T-cell (primary cell): ENCODE results near the gene NEUROG1. TPM values are rescaled to one million over a fixed set of nuclear protein-coding genes. Genes with fewer than 3 reads are reported as not detected.

Source experiments
- ATAC-seq, 4 experiments: fragments of 200-7000 bp in 3 of 4; fragments of 150-1000 bp in 1 of 4; cut with Tn5 transposase; replicated peaks in 1 of 4; 1 replicate in 3 of 4; 2 replicates in 1 of 4; pipeline ENCODE4 v1.10.0; 2021; ENCODE audit warnings: moderate library complexity in 3 of 4, mild to moderate bottlenecking in 2 of 4, moderate number of reproducible peaks in 1 of 4
- CTCF ChIA-PET, 2 donors: fragments of 300-600 bp; sonication (Branson Sonifier 250); formaldehyde crosslinking; loops; one replicate each; lab custom pipeline; 2022; ENCODE audit warnings: antibody characterized with exemption in 2 of 2; lab: Charles Lee
- POLR2A ChIA-PET, 2 donors: fragments of 300-600 bp; sonication (Branson Sonifier 250); formaldehyde crosslinking; loops; one replicate each; lab custom pipeline; 2022; ENCODE audit warnings: antibody characterized with exemption in 2 of 2; lab: Charles Lee
- DNase-seq, 35 experiments: peaks; one replicate each; pipeline versions ENCODE4 v3.0.0 to v3.0.0-alpha.2; 2013 to 2023
- H3K27ac ChIP-seq: one replicate; pipeline ENCODE4 v1.5.1; 2013; ENCODE audit warnings: low read length
- H3K27me3 ChIP-seq, 2 experiments: replicated peaks in 1 of 2; 1 replicate in 1 of 2; 2 replicates in 1 of 2; pipeline versions ENCODE4 v1.6.1 to v1.7.0; 2013; ENCODE audit warnings: low read length in 1 of 2, mixed read lengths in 1 of 2; ENCODE audit not compliant: control insufficient read depth in 2 of 2, insufficient read depth in 2 of 2; ENCODE audit errors: extremely low read depth in 1 of 2
- H3K36me3 ChIP-seq, 2 donors: 1 replicate in 1 of 2; 2 replicates in 1 of 2; pipeline versions ENCODE4 v1.6.1 to v1.7.0; 2013; ENCODE audit warnings: low read length in 1 of 2; ENCODE audit not compliant: control insufficient read depth in 2 of 2, insufficient read depth in 1 of 2; ENCODE audit errors: extremely low read depth in 1 of 2
- H3K4me1 ChIP-seq, 2 experiments: 1 replicate in 1 of 2; 2 replicates in 1 of 2; pipeline versions ENCODE4 v1.6.1 to v1.7.0; 2013; ENCODE audit warnings: low read length in 2 of 2, mixed read lengths in 1 of 2; ENCODE audit not compliant: insufficient read depth in 2 of 2, control insufficient read depth in 1 of 2; ENCODE audit errors: extremely low read depth in 1 of 2
- H3K4me3 ChIP-seq, 2 donors: 1 replicate in 1 of 2; 2 replicates in 1 of 2; pipeline versions ENCODE4 v1.5.1 to v1.7.0; 2013; ENCODE audit warnings: mild to moderate bottlenecking in 2 of 2, low read length in 1 of 2, moderate library complexity in 1 of 2; ENCODE audit not compliant: control insufficient read depth in 1 of 2; ENCODE audit errors: extremely low read depth in 1 of 2
- H3K9me3 ChIP-seq: 2 replicates; pipeline ENCODE4 v1.7.0; 2013
- H3K27ac Mint-ChIP-seq, 2 donors: one replicate each; pipeline ENCODE4 v1.8.0; 2020 to 2021; ENCODE audit warnings: mild to moderate bottlenecking in 2 of 2, mixed read lengths in 2 of 2
- H3K27me3 Mint-ChIP-seq, 2 donors: one replicate each; pipeline ENCODE4 v1.8.0; 2021 to 2022; ENCODE audit warnings: mixed read lengths in 2 of 2
- H3K36me3 Mint-ChIP-seq: one replicate; pipeline ENCODE4 v1.8.0; 2021; ENCODE audit warnings: mixed read lengths
- H3K4me1 Mint-ChIP-seq, 3 donors: one replicate each; pipeline ENCODE4 v1.8.0; 2020 to 2022; ENCODE audit warnings: mixed read lengths in 3 of 3, mild to moderate bottlenecking in 1 of 3
- H3K4me3 Mint-ChIP-seq, 3 donors: one replicate each; pipeline ENCODE4 v1.8.0; 2020 to 2022; ENCODE audit warnings: mild to moderate bottlenecking in 3 of 3, mixed read lengths in 3 of 3, moderate library complexity in 3 of 3
- H3K9me3 Mint-ChIP-seq, 3 donors: one replicate each; pipeline ENCODE4 v1.8.0; 2020 to 2022; ENCODE audit warnings: mixed read lengths in 3 of 3
- WGBS: methylation state at CpG from one replicate; pipeline ENCODE4 v1.1.5; 2013; ENCODE audit warnings: missing lambda C conversion rate; ENCODE audit not compliant: insufficient coverage; 5-methylcytosine and 5-hydroxymethylcytosine counted together
- total RNA-seq, 35 experiments: library from RNA in 6 of 35; stranded (reverse) in 6 of 35; fragments of 120-200 nt in 1 of 35; gene quantifications; one replicate each; pipeline versions ENCODE4 v1.2.1 to v1.2.4 and lab custom pipeline; 2013 to 2026

Gene NEUROG1
- total RNA-seq, 5 donors from 2014 or later (not counting 1 experiment from before 2014, with no cell fraction given): not detected

GRCh38 chr5:135487037-135487395, 48.7 kb downstream of the NEUROG1 start:
- ChIA-PET POLR2A (no interaction called here), CTCF (no interaction called here)
- DNase-seq: no peak
- H3K27ac ChIP-seq: no peak overlapping the region
- WGBS: no CpG with 5 or more reads among the region's 1 CpG
- H3K36me3 ChIP-seq: no peaks in the 10 kb centered on the region
- Mint-ChIP-seq H3K4me1 (peaks cover 8 to 13% (median 10%) of the 10 kb centered on the region in 3 donors), H3K9me3 (no peaks in the 10 kb centered on the region), H3K36me3 (no peaks in the 10 kb centered on the region), H3K27ac (no peak overlapping the region), H3K27me3 (peaks cover 43 to 71% of the 10 kb centered on the region in 2 donors), H3K4me3 (no peak overlapping the region)
- H3K4me3 ChIP-seq: no peak overlapping the region
- peaks cover 0 to 2% of the 10 kb centered on the region in 2 experiments for H3K4me1 ChIP-seq
- no peaks in the 10 kb centered on the region for H3K9me3 ChIP-seq
- peaks cover 6 to 77% of the 10 kb centered on the region in 2 experiments for H3K27me3 ChIP-seq
- ATAC-seq: no peak

GRCh38 chr5:135486131-135487036, 49.4 kb downstream of the NEUROG1 start:
- Mint-ChIP-seq H3K4me3 (no peak overlapping the region), H3K27ac (no peak overlapping the region), H3K9me3 (no peaks in the 10 kb centered on the region), H3K4me1 (peaks cover 8 to 13% (median 10%) of the 10 kb centered on the region in 3 donors), H3K36me3 (no peaks in the 10 kb centered on the region), H3K27me3 (peaks cover 43 to 68% of the 10 kb centered on the region in 2 donors)
- ATAC-seq: no peak
- Histone ChIP-seq H3K9me3 (no peaks in the 10 kb centered on the region), H3K4me3 (no peak overlapping the region), H3K36me3 (no peaks in the 10 kb centered on the region), H3K27me3 (peaks cover 5 to 76% of the 10 kb centered on the region in 2 experiments), H3K27ac (no peak overlapping the region), H3K4me1 (peaks cover 0 to 2% of the 10 kb centered on the region in 2 experiments)
- CTCF ChIA-PET: no interaction called here
- DNase-seq: no peak
- POLR2A ChIA-PET: no interaction called here
- WGBS: 92% methylated on average over 5 of the region's 13 CpGs

- H3K4me1 Mint-ChIP-seq: peaks cover 3 to 7% (median 5%) of the 10 kb centered on the region in 3 donors
- ChIA-PET POLR2A (no interaction called here), CTCF (no interaction called here)
- DNase-seq: no peak
- peaks cover 40 to 57% of the 10 kb centered on the region in 2 donors for H3K27me3 Mint-ChIP-seq
- no peaks in the 10 kb centered on the region for H3K9me3 ChIP-seq
- H3K4me1 ChIP-seq: no peaks in the 10 kb centered on the region
- H3K36me3 ChIP-seq: no peaks in the 10 kb centered on the region
- no peak overlapping the region for H3K27ac ChIP-seq
- H3K9me3 Mint-ChIP-seq: no peaks in the 10 kb centered on the region
- no peak for ATAC-seq
- H3K27me3 ChIP-seq: peaks cover 5 to 62% of the 10 kb centered on the region in 2 experiments
- no peaks in the 10 kb centered on the region for H3K36me3 Mint-ChIP-seq
- peak overlapping the region in 1 of 2 donors; percentile 44 for H3K27ac Mint-ChIP-seq
- no peak overlapping the region for H3K4me3 Mint-ChIP-seq
- H3K4me3 ChIP-seq: no peak overlapping the region
- WGBS: 66% methylated on average over 3 of the region's 5 CpGs
These were observed 51.1 kb downstream of the NEUROG1 start for GRCh38 chr5:135484674-135485086.

Other genes with a start within 250 kb of the NEUROG1 start
- gene MACROH2A1, start 136.7 kb downstream of the NEUROG1 start, total RNA-seq: 100 to 1,000 TPM; 111 to 136 (median 133) TPM
- not detected for gene DCANP1, start 88.6 kb downstream of the NEUROG1 start, total RNA-seq
- gene TIFAB, start 83.6 kb downstream of the NEUROG1 start, total RNA-seq: under 1 TPM in 2 of 5 donors, not detected in 3; 0.06 TPM
- not detected for gene CXCL14, start 43.0 kb upstream of the NEUROG1 start, total RNA-seq